Tibial nerve (tissue), 4 donors: ENCODE data around the gene PLXNA4.

Source experiments
- CTCF ChIP-seq, 5 experiments: fragments of 200-600 bp in 3 of 5; fragments of 450-650 bp in 2 of 5; sonication (generic) in 3 of 5; IDR thresholded peaks; one replicate each; pipeline ENCODE4 v1.5.1; 2016 to 2019; ENCODE audit warnings: antibody characterized with exemption in 5 of 5, mild to moderate bottlenecking in 3 of 5, moderate library complexity in 2 of 5
- EP300 ChIP-seq, 2 donors: sonication (generic); formaldehyde crosslinking; IDR thresholded peaks; one replicate each; pipeline ENCODE4 v1.6.1; 2017; ENCODE audit warnings: antibody characterized with exemption in 2 of 2, mild to moderate bottlenecking in 1 of 2
- POLR2A ChIP-seq, 2 donors: fragments of 450-650 bp; IDR thresholded peaks; one replicate each; pipeline ENCODE4 v1.6.1; 2017; ENCODE audit warnings: antibody characterized with exemption in 2 of 2, mild to moderate bottlenecking in 2 of 2, moderate library complexity in 2 of 2

GRCh38 chr7:132410861-132411541, 165.3 kb downstream of the PLXNA4 start:
- no peak for TF ChIP-seq POLR2A (IDR thresholded peaks at IDR 0.05)
- no peak for TF ChIP-seq CTCF (IDR thresholded peaks at IDR 0.05)
- TF ChIP-seq EP300 (IDR thresholded peaks at IDR 0.05), result no peak
